Stomach smooth muscle (tissue), 2 donors: ENCODE data around the gene KMT2A.

Source experiments
- H3K27ac ChIP-seq: one replicate; pipeline ENCODE4 v1.7.0; 2013; ENCODE audit warnings: mild to moderate bottlenecking, low read length, inconsistent platforms
- H3K27me3 ChIP-seq, 2 donors: one replicate each; pipeline ENCODE4 v1.7.0; 2013; ENCODE audit warnings: low read length in 2 of 2; ENCODE audit not compliant: insufficient read depth in 2 of 2, control insufficient read depth in 1 of 2
- H3K36me3 ChIP-seq, 2 donors: one replicate each; pipeline ENCODE4 v1.7.0; 2013; ENCODE audit warnings: low read length in 2 of 2; ENCODE audit not compliant: control insufficient read depth in 2 of 2, insufficient read depth in 2 of 2
- H3K4me1 ChIP-seq: one replicate; pipeline ENCODE4 v1.7.0; 2013; ENCODE audit warnings: low read length; ENCODE audit not compliant: control insufficient read depth, insufficient read depth
- H3K4me3 ChIP-seq, 2 donors: one replicate each; pipeline ENCODE4 v1.7.0; 2013; ENCODE audit warnings: low read length in 2 of 2
- H3K9ac ChIP-seq, 2 donors: one replicate each; pipeline ENCODE4 v1.7.0; 2013; ENCODE audit warnings: low read length in 2 of 2, mild to moderate bottlenecking in 1 of 2
- H3K9me3 ChIP-seq, 2 donors: one replicate each; pipeline ENCODE4 v1.7.0; 2013; ENCODE audit warnings: low read length in 2 of 2; ENCODE audit not compliant: control insufficient read depth in 2 of 2
- donor health status: healthy.
- donor health status: Pancreatic carcinoma.

Gene KMT2A

GRCh38 chr11:118488480-118489109, 52.3 kb downstream of the KMT2A start:
- H3K27ac ChIP-seq = no peak overlapping the region
- no peaks in the 10 kb centered on the region for H3K27me3 ChIP-seq
- H3K9me3 ChIP-seq = no peaks in the 10 kb centered on the region
- H3K4me1 ChIP-seq = no peaks in the 10 kb centered on the region
- peaks cover 39 to 48% of the 10 kb centered on the region in 2 donors for H3K36me3 ChIP-seq
- H3K9ac ChIP-seq = no peak overlapping the region
- H3K4me3 ChIP-seq = no peak overlapping the region

DNA sequence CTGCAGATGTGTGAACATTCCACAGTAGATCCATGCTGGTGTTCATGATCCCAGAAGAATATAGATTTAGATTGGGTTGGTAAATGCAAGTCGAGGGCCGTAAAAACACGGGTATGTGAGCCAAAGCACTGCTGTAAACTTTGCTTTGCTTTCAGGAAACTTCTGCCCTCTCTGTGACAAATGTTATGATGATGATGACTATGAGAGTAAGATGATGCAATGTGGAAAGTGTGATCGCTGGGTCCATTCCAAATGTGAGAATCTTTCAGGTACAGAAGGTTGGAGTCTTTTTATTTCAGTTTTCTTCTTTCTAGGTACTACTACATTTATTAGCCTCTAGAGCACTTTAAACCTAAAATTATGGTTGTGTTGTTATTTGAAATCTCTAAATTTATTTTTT, 54.7 kb downstream of the KMT2A start:
- H3K9me3 ChIP-seq = no peaks in the 10 kb centered on the region
- H3K27me3 ChIP-seq = no peaks in the 10 kb centered on the region
- no peak overlapping the region for H3K27ac ChIP-seq
- no peak overlapping the region for H3K4me3 ChIP-seq
- no peaks in the 10 kb centered on the region for H3K4me1 ChIP-seq
- H3K9ac ChIP-seq = no peak overlapping the region
- H3K36me3 ChIP-seq = peaks cover 42 to 51% of the 10 kb centered on the region in 2 donors

DNA sequence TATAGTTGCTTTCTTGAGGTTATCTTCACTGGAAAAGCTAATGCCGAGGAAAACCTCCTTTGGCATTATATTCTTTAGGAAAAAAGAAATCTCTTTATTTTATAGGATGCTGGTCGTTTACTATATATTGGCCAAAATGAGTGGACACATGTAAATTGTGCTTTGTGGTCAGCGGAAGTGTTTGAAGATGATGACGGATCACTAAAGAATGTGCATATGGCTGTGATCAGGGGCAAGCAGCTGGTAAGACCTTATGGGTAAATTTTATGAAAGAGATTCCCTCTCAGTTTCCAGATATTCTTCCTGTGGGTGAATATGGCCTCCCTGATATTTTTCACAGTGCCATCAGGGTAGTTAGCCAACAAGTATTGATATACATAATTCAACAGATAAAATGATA, 61.5 kb downstream of the KMT2A start:
- H3K36me3 ChIP-seq = peaks cover 73 to 74% of the 10 kb centered on the region in 2 donors
- H3K27ac ChIP-seq = no peak overlapping the region
- H3K4me3 ChIP-seq = no peak overlapping the region
- no peak overlapping the region for H3K9ac ChIP-seq
- no peaks in the 10 kb centered on the region for H3K4me1 ChIP-seq
- no peaks in the 10 kb centered on the region for H3K27me3 ChIP-seq
- H3K9me3 ChIP-seq = no peaks in the 10 kb centered on the region

- Histone ChIP-seq H3K9me3 (no peaks in the 10 kb centered on the region), H3K36me3 (peaks cover 81% of the 10 kb centered on the region in 2 donors), H3K4me3 (no peak overlapping the region), H3K27ac (no peak overlapping the region), H3K4me1 (no peaks in the 10 kb centered on the region), H3K27me3 (no peaks in the 10 kb centered on the region), H3K9ac (no peak overlapping the region)
Observed at GRCh38 chr11:118503216-118503615, 66.9 kb downstream of the KMT2A start.

- Histone ChIP-seq H3K9me3 (no peaks in the 10 kb centered on the region), H3K36me3 (peaks cover 51 to 75% of the 10 kb centered on the region in 2 donors), H3K9ac (no peak overlapping the region), H3K4me3 (no peak overlapping the region), H3K27ac (no peak overlapping the region), H3K27me3 (no peaks in the 10 kb centered on the region), H3K4me1 (no peaks in the 10 kb centered on the region)
Observed at GRCh38 chr11:118511601-118512000, 75.3 kb downstream of the KMT2A start.

DNA sequence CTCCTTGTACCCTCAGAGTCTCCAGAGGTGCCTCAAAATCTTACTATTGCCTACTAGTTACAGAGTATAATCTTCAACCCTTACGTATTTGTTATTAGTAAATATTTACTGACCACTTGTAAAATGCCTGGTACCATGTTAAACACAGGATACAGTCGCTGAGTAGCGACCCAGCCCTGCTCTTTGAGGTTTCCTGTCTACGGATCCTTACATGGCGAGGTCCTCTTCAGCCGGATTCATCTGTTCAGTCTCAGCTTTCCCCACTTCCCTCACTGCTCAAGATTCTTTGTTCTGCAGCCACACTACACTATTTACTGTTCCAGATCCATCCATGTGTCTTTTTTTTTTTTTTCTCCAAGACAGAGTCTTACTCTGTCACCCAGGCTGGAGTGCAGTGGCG, 77.8 kb downstream of the KMT2A start:
- Histone ChIP-seq H3K9me3 (no peaks in the 10 kb centered on the region), H3K4me1 (no peaks in the 10 kb centered on the region), H3K9ac (no peak overlapping the region), H3K27ac (no peak overlapping the region), H3K27me3 (no peaks in the 10 kb centered on the region), H3K4me3 (no peak overlapping the region), H3K36me3 (peaks cover 43 to 71% of the 10 kb centered on the region in 2 donors)

GRCh38 chr11:118519549-118519948, 83.3 kb downstream of the KMT2A start:
- H3K9me3 ChIP-seq = no peaks in the 10 kb centered on the region
- H3K36me3 ChIP-seq = peaks cover 58 to 65% of the 10 kb centered on the region in 2 donors
- H3K4me1 ChIP-seq = peaks cover 7% of the 10 kb centered on the region

DNA sequence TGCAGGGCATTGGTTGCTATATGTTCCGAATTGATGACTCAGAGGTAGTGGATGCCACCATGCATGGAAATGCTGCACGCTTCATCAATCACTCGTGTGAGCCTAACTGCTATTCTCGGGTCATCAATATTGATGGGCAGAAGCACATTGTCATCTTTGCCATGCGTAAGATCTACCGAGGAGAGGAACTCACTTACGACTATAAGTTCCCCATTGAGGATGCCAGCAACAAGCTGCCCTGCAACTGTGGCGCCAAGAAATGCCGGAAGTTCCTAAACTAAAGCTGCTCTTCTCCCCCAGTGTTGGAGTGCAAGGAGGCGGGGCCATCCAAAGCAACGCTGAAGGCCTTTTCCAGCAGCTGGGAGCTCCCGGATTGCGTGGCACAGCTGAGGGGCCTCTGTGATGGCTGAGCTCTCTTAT, 85.6 kb downstream of the KMT2A start:
- Histone ChIP-seq H3K27ac (no peak overlapping the region), H3K36me3 (peaks cover 43 to 57% of the 10 kb centered on the region in 2 donors), H3K4me3 (no peak overlapping the region)

More at GRCh38 chr11:118519549-118519948, 83.3 kb downstream of the KMT2A start:
- no peaks in the 10 kb centered on the region for H3K27me3 ChIP-seq
- no peak overlapping the region for H3K9ac ChIP-seq
- H3K27ac ChIP-seq = no peak overlapping the region
- no peak overlapping the region for H3K4me3 ChIP-seq

GRCh38 chr11:118522571-118523072, 86.3 kb downstream of the KMT2A start:
- H3K27ac ChIP-seq = no peak overlapping the region
- H3K27me3 ChIP-seq = no peaks in the 10 kb centered on the region
- no peak overlapping the region for H3K9ac ChIP-seq
- no peak overlapping the region for H3K4me3 ChIP-seq
- no peaks in the 10 kb centered on the region for H3K9me3 ChIP-seq
- H3K36me3 ChIP-seq = peaks cover 40 to 53% of the 10 kb centered on the region in 2 donors
- peaks cover 7% of the 10 kb centered on the region for H3K4me1 ChIP-seq

More for the DNA sequence above, 85.6 kb downstream of the KMT2A start:
- H3K9me3 ChIP-seq = no peaks in the 10 kb centered on the region
- peaks cover 7% of the 10 kb centered on the region for H3K4me1 ChIP-seq
- H3K9ac ChIP-seq = no peak overlapping the region
- no peaks in the 10 kb centered on the region for H3K27me3 ChIP-seq

- Histone ChIP-seq H3K36me3 (peaks cover 35 to 49% of the 10 kb centered on the region in 2 donors), H3K9ac (no peak overlapping the region), H3K27ac (no peak overlapping the region), H3K4me3 (no peak overlapping the region), H3K27me3 (no peaks in the 10 kb centered on the region), H3K4me1 (peaks cover 14% of the 10 kb centered on the region), H3K9me3 (no peaks in the 10 kb centered on the region)
Observed at GRCh38 chr11:118524356-118524755, 88.1 kb downstream of the KMT2A start.

DNA sequence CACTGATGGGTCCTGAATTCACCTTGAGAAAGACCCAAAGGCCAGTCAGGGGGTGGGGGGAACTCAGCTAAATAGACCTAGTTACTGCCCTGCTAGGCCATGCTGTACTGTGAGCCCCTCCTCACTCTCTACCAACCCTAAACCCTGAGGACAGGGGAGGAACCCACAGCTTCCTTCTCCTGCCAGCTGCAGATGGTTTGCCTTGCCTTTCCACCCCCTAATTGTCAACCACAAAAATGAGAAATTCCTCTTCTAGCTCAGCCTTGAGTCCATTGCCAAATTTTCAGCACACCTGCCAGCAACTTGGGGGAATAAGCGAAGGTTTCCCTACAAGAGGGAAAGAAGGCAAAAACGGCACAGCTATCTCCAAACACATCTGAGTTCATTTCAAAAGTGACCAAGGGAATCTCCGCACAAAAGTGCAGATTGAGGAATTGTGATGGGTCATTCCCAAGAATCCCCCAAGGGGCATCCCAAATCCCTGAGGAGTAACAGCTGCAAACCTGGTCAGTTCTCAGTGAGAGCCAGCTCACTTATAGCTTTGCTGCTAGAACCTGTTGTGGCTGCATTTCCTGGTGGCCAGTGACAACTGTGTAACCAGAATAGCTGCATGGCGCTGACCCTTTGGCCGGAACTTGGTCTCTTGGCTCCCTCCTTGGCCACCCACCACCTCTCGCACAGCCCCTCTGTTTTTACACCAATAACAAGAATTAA, 88.6 kb downstream of the KMT2A start:
- Histone ChIP-seq H3K9me3 (no peaks in the 10 kb centered on the region), H3K27ac (no peak overlapping the region), H3K36me3 (peaks cover 29 to 44% of the 10 kb centered on the region in 2 donors), H3K4me1 (peaks cover 20% of the 10 kb centered on the region), H3K27me3 (no peaks in the 10 kb centered on the region), H3K9ac (no peak overlapping the region), H3K4me3 (no peak overlapping the region)
